Parathyroid adenoma (tissue), 2 donors: ENCODE data around the gene COMMD4.

ENCODE experiments used
- H2AFZ ChIP-seq: fragments of 300-600 bp; sonication (generic); one replicate; pipeline ENCODE4 v1.7.0; 2017; ENCODE audit warnings: antibody characterized with exemption, mild to moderate bottlenecking
- H3K27ac ChIP-seq: fragments of 300-600 bp; sonication (generic); one replicate; pipeline ENCODE4 v1.7.0; 2017
- H3K27me3 ChIP-seq: fragments of 300-600 bp; sonication (generic); one replicate; pipeline ENCODE4 v1.7.0; 2017; ENCODE audit warnings: low read length; ENCODE audit not compliant: control insufficient read depth, insufficient read depth
- H3K36me3 ChIP-seq: fragments of 300-600 bp; sonication (generic); one replicate; pipeline ENCODE4 v1.7.0; 2017; ENCODE audit warnings: low read length; ENCODE audit not compliant: control insufficient read depth, insufficient read depth
- H3K4me1 ChIP-seq: fragments of 300-600 bp; sonication (generic); one replicate; pipeline ENCODE4 v1.7.0; 2017; ENCODE audit warnings: control low read depth
- H3K4me2 ChIP-seq: fragments of 300-600 bp; sonication (generic); one replicate; pipeline ENCODE4 v1.7.0; 2017; ENCODE audit warnings: low read length
- H3K4me3 ChIP-seq: fragments of 300-600 bp; sonication (generic); one replicate; pipeline ENCODE4 v1.7.0; 2017; ENCODE audit warnings: low read depth, low read length
- H3K79me2 ChIP-seq: fragments of 300-600 bp; sonication (generic); one replicate; pipeline ENCODE4 v1.7.0; 2017; ENCODE audit warnings: control low read depth
- H3K9ac ChIP-seq: fragments of 300-600 bp; sonication (generic); one replicate; pipeline ENCODE4 v1.7.0; 2017; ENCODE audit warnings: mild to moderate bottlenecking
- H3K9me3 ChIP-seq: fragments of 300-600 bp; sonication (generic); one replicate; pipeline ENCODE4 v1.7.0; 2017; ENCODE audit warnings: low read length; ENCODE audit not compliant: control insufficient read depth
- TF ChIP-seq, protein P1 (sequence below): fragments of 300-600 bp; sonication (generic); IDR thresholded peaks from one replicate; pipeline ENCODE4 v1.7.0; 2017; ENCODE audit warnings: antibody characterized with exemption, mild to moderate bottlenecking
- donor health status: primary hyperparathyroidism.

The COMMD4 gene

DNA sequence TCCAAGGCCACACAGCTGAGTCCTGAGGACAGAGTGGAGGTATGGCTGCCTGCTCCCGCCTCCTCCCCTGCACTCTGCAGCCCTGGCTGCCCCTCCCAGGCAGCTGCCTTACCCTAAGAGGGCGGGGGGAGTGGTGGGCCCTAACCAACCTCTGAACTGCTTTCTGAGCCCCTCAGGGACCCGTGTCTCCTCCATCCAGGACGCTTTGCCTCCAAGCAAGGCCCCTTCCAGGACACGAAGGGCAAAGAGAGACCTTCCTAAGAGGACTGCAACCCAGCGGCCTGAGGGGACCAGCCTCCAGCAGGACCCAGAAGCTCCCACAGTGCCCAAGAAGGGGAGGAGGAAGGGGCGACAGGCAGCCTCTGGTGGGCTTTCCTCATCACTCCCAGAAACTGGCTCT lies 18.6 kb downstream of the COMMD4 start:
- Histone ChIP-seq H2AFZ (no peak overlapping the region), H3K9ac (no peak overlapping the region), H3K4me3 (no peak overlapping the region), H3K27me3 (no peaks in the 10 kb centered on the region), H3K36me3 (no peaks in the 10 kb centered on the region), H3K9me3 (no peaks in the 10 kb centered on the region), H3K79me2 (no peaks in the 10 kb centered on the region), H3K4me2 (no peak overlapping the region), H3K4me1 (no peaks in the 10 kb centered on the region), H3K27ac (no peak overlapping the region)
- TF ChIP-seq, protein P1, sequence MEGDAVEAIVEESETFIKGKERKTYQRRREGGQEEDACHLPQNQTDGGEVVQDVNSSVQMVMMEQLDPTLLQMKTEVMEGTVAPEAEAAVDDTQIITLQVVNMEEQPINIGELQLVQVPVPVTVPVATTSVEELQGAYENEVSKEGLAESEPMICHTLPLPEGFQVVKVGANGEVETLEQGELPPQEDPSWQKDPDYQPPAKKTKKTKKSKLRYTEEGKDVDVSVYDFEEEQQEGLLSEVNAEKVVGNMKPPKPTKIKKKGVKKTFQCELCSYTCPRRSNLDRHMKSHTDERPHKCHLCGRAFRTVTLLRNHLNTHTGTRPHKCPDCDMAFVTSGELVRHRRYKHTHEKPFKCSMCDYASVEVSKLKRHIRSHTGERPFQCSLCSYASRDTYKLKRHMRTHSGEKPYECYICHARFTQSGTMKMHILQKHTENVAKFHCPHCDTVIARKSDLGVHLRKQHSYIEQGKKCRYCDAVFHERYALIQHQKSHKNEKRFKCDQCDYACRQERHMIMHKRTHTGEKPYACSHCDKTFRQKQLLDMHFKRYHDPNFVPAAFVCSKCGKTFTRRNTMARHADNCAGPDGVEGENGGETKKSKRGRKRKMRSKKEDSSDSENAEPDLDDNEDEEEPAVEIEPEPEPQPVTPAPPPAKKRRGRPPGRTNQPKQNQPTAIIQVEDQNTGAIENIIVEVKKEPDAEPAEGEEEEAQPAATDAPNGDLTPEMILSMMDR = no peak

DNA sequence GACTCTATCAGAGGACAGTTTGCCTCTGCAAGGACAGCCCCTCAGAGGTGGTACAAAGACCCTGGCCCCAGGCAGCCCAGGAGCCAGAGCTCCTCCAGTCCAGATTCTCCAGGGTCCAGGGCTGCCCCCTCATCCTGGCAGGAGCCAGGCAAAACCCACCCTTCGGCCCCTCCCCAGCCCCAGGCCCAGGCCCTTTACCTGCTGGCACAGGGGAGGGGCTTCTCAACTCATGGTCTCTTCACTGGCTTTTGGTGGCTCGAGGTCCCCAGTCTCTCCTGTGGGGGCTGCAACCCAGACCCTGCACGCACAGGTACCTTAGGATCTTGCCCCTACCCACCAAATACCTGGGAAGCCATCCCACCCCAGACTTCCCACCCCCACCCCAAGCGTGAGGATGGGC lies 19.5 kb downstream of the COMMD4 start:
- no peak overlapping the region for H3K27ac ChIP-seq
- no peak overlapping the region for H3K4me3 ChIP-seq
- no peaks in the 10 kb centered on the region for H3K36me3 ChIP-seq
- no peaks in the 10 kb centered on the region for H3K4me1 ChIP-seq
- H3K4me2 ChIP-seq = no peak overlapping the region
- no peaks in the 10 kb centered on the region for H3K79me2 ChIP-seq
- H2AFZ ChIP-seq = no peak overlapping the region
- no peaks in the 10 kb centered on the region for H3K9me3 ChIP-seq
- TF ChIP-seq, protein P1 = no peak
- H3K27me3 ChIP-seq = no peaks in the 10 kb centered on the region
- no peak overlapping the region for H3K9ac ChIP-seq

DNA sequence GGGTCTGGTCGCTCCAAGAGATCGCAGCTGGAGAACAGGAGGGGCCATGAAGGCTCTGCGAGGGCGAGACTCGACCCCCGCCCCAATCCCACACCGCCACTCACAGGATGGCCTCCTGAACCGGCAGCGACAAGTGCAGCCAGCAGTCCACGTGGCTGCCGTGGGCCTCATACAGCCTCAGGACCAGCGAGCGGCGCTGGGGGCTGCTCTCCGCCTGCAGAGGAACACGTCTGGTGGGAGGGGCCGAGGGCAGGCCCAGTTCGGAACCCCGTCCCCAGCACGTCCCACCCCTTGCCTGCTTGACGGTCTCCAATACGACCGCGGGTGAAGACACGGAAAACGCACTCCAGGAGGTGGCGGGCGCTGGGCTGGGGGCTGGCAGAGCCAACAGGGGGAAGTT lies 20.1 kb downstream of the COMMD4 start:
- Histone ChIP-seq H3K9me3 (no peaks in the 10 kb centered on the region), H2AFZ (no peak overlapping the region), H3K36me3 (no peaks in the 10 kb centered on the region), H3K27ac (no peak overlapping the region), H3K4me1 (no peaks in the 10 kb centered on the region), H3K79me2 (no peaks in the 10 kb centered on the region), H3K4me2 (no peak overlapping the region), H3K4me3 (no peak overlapping the region), H3K27me3 (no peaks in the 10 kb centered on the region), H3K9ac (no peak overlapping the region)
- TF ChIP-seq, protein P1 = no peak

DNA sequence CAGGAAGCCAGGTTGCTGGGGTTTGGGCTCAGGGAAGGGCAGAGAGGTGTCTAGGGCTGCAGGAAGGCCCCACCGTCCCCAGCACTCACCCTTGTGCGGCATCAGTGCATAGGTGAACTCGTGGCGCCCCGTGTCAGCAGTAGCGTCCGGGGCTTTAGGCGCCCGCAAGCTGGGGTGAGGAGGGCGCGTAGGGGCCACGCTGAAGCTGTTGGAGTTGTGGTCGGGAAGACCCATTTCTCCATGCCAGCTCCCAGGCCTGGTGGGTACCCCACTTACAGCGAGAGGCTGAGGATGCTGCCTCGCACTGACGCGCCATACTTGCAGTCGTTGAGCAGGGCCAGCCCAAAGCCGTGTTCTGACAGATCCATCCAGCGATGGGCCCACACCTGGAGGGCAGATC lies 20.7 kb downstream of the COMMD4 start:
- TF ChIP-seq, protein P1 = no peak
- Histone ChIP-seq H3K27me3 (no peaks in the 10 kb centered on the region), H3K9ac (no peak overlapping the region), H3K4me1 (no peaks in the 10 kb centered on the region), H3K36me3 (no peaks in the 10 kb centered on the region), H3K79me2 (no peaks in the 10 kb centered on the region), H3K4me2 (no peak overlapping the region), H2AFZ (no peak overlapping the region), H3K9me3 (no peaks in the 10 kb centered on the region), H3K27ac (no peak overlapping the region), H3K4me3 (no peak overlapping the region)

DNA sequence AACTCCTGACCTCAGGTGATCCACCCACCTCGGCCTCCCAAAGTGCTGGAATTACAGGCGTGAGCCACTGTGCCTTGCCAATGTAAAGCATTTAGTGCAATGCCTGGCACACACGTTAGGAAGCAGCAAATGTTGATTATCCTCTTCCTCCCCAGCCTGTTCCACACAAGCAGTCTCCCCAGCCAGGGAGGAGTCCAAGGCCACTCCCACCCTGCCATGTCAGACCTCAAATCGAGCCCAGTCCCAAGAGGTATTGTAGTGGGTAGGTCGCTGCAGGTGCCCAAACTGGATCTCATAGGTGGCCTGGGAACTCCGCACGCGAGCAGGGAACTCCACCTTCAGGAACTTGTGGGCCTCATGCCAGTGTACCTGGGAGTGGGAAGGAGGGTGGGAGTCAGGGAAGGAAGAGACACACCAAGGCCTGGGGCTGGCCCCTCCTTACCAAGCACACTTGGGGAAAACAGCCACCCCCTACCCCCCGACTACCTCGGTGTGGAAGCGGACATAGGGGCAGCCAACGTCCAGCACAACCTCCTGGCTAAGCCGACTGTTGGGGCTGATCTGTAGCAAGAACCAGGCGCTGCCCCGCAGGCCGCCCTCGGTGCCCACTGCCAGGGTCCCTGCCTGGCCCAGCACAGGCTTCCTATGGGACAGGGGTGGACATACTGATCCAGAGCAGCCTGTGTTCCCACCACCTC lies 22.3 kb downstream of the COMMD4 start:
- Histone ChIP-seq H2AFZ (no peak overlapping the region), H3K9ac (no peak overlapping the region), H3K4me2 (no peak overlapping the region), H3K9me3 (no peaks in the 10 kb centered on the region), H3K4me1 (no peaks in the 10 kb centered on the region), H3K27ac (no peak overlapping the region), H3K79me2 (no peaks in the 10 kb centered on the region), H3K36me3 (no peaks in the 10 kb centered on the region), H3K4me3 (no peak overlapping the region), H3K27me3 (no peaks in the 10 kb centered on the region)
- TF ChIP-seq, protein P1 = no peak
